ENCODE results near the gene CCDC186.

CCDC186 gene

GRCh38 chr10:114110174-114110972 is 63.6 kb downstream of the CCDC186 start:
- no peak for DNase-seq (ENCODE audit: low spot score)

- no peak for DNase-seq (ENCODE audit: low spot score)
These were observed 70.7 kb downstream of the CCDC186 start for GRCh38 chr10:114103284-114103683.

GRCh38 chr10:114102256-114102655 is 71.7 kb downstream of the CCDC186 start:
- DNase-seq (ENCODE audit: low spot score) = no peak

GRCh38 chr10:114100848-114101741 is 72.9 kb downstream of the CCDC186 start:
- DNase-seq (ENCODE audit: low spot score) = no peak

GRCh38 chr10:114096864-114097263 is 77.1 kb downstream of the CCDC186 start:
- no peak for DNase-seq (ENCODE audit: low spot score)

GRCh38 chr10:114095559-114096337 is 78.3 kb downstream of the CCDC186 start:
- DNase-seq (ENCODE audit: low spot score) = no peak

- DNase-seq (ENCODE audit: low spot score) = no peak
These were observed 79.2 kb downstream of the CCDC186 start for GRCh38 chr10:114094795-114095194.

GRCh38 chr10:114087655-114088054 is 86.3 kb downstream of the CCDC186 start:
- DNase-seq (ENCODE audit: low spot score) = no peak

- DNase-seq (ENCODE audit: low spot score) = no peak
These were observed 86.7 kb downstream of the CCDC186 start for GRCh38 chr10:114087255-114087654.

- no peak for DNase-seq (ENCODE audit: low spot score)
These were observed 89.8 kb downstream of the CCDC186 start for GRCh38 chr10:114084215-114084614.

GRCh38 chr10:114083040-114083439 is 91.0 kb downstream of the CCDC186 start:
- no peak for DNase-seq (ENCODE audit: low spot score)

GRCh38 chr10:114081911-114082583 is 92.0 kb downstream of the CCDC186 start:
- DNase-seq (ENCODE audit: low spot score) = no peak

GRCh38 chr10:114079421-114079820 is 94.6 kb downstream of the CCDC186 start:
- no peak for DNase-seq (ENCODE audit: low spot score)

GRCh38 chr10:114078346-114078745 is 95.7 kb downstream of the CCDC186 start:
- no peak for DNase-seq (ENCODE audit: low spot score)

- no peak for DNase-seq (ENCODE audit: low spot score)
These were observed 96.2 kb downstream of the CCDC186 start for GRCh38 chr10:114077815-114078219.

- DNase-seq (ENCODE audit: low spot score) = no peak
These were observed 96.7 kb downstream of the CCDC186 start for GRCh38 chr10:114077347-114077746.

- DNase-seq (ENCODE audit: low spot score) = no peak
These were observed 98.9 kb downstream of the CCDC186 start for GRCh38 chr10:114075093-114075492.

- no peak for DNase-seq (ENCODE audit: low spot score)
These were observed 100.4 kb downstream of the CCDC186 start for GRCh38 chr10:114073395-114074186.

GRCh38 chr10:114071178-114071577 is 102.8 kb downstream of the CCDC186 start:
- no peak for DNase-seq (ENCODE audit: low spot score)

Measured in HuH-7.5 (cell line).